DMS 273 treated with DMSO at 0.1 percent for 48 hours (cell line): ENCODE results near the gene NRARP.

Experiments
- DNase-seq: peaks from one replicate; lab custom pipeline; 2025; lab: John Stamatoyannopoulos, UW

NRARP gene

GRCh38 chr9:137256856-137257255 is 45.2 kb downstream of the NRARP start:
- no peak for DNase-seq

GRCh38 chr9:137256362-137256761 is 45.7 kb downstream of the NRARP start:
- no peak for DNase-seq

- DNase-seq: no peak
Measured at GRCh38 chr9:137255448-137256114, 46.5 kb downstream of the NRARP start.

GRCh38 chr9:137254624-137255447 is 47.2 kb downstream of the NRARP start, which contains the start of gene NELFB:
TSS of gene NELFB (plus strand) at chr9:137255327.
- no peak for DNase-seq

GRCh38 chr9:137253717-137254623 is 48.1 kb downstream of the NRARP start:
- DNase-seq: no peak

- no peak for DNase-seq
Measured at GRCh38 chr9:137252555-137253506, 49.2 kb downstream of the NRARP start.

GRCh38 chr9:137251490-137252268 is 50.4 kb downstream of the NRARP start:
- no peak for DNase-seq

- no peak for DNase-seq
Measured at GRCh38 chr9:137251194-137251461, 50.9 kb downstream of the NRARP start, which contains the start of gene STPG3. TSS of gene STPG3 (plus strand) at chr9:137251286. CDS start at chr9:137251287, 1 bp downstream.

GRCh38 chr9:137250329-137251193 is 51.5 kb downstream of the NRARP start:
- no peak for DNase-seq
